HG03060 (cell line): Measurements from ENCODE around the gene TSR1.

Experiments used
- ATAC-seq: cut with Tn5 transposase; IDR thresholded peaks from one replicate; pipeline ENCODE4 v1.9.1; 2021; ENCODE audit warnings: low read depth, moderate number of reproducible peaks; ENCODE audit not compliant: unreplicated experiment

TSR1 gene

GRCh38 chr17:2292100-2292499 is 44.2 kb downstream of the TSR1 start:
- no peak for ATAC-seq

GRCh38 chr17:2289878-2290478 is 46.3 kb downstream of the TSR1 start:
- ATAC-seq: no peak

GRCh38 chr17:2283302-2283701 is 53.0 kb downstream of the TSR1 start:
- ATAC-seq: no peak

- ATAC-seq: no peak
These were observed 53.9 kb downstream of the TSR1 start for GRCh38 chr17:2282297-2282873.

GRCh38 chr17:2279707-2280106 is 56.5 kb downstream of the TSR1 start:
- no peak for ATAC-seq

- ATAC-seq: no peak
These were observed 58.7 kb downstream of the TSR1 start for GRCh38 chr17:2277429-2278170.

GRCh38 chr17:2275722-2276121 is 60.5 kb downstream of the TSR1 start:
- ATAC-seq: no peak

GRCh38 chr17:2274414-2274813 is 61.8 kb downstream of the TSR1 start:
- ATAC-seq: no peak
